GM12878 (cell line): ENCODE results near the gene MCTP2. TPM values are rescaled to one million over a fixed set of nuclear protein-coding genes. Genes with fewer than 3 reads are reported as not detected.

Experiments
- CBX5 ChIP-seq: sonication (generic); IDR thresholded peaks from 2 replicates; pipeline ENCODE4 v1.6.1; 2016; ENCODE audit warnings: low read depth, moderate library complexity, mild to moderate bottlenecking, inconsistent platforms
- DPF2 ChIP-seq: fragments of 450-650 bp; IDR thresholded peaks from 2 replicates; pipeline ENCODE4 v1.6.1; 2017; ENCODE audit warnings: mild to moderate bottlenecking
- PML ChIP-seq: IDR thresholded peaks from 2 replicates; pipeline ENCODE4 v1.6.1; 2012; ENCODE audit warnings: low read length, inconsistent platforms
- RAD21 ChIP-seq: IDR thresholded peaks from 2 replicates; pipeline ENCODE4 v1.6.1; 2011; ENCODE audit warnings: mild to moderate bottlenecking, low read depth, low read length, moderate library complexity; ENCODE audit not compliant: insufficient read depth
- RELA ChIP-seq: fragments of 450-650 bp; IDR thresholded peaks from 2 replicates; pipeline ENCODE4 v1.8.0; 2014; ENCODE audit warnings: borderline replicate concordance; ENCODE audit not compliant: partially characterized antibody
- SMAD5 ChIP-seq: IDR thresholded peaks from 2 replicates; pipeline ENCODE4 v1.6.1; 2016; ENCODE audit warnings: antibody characterized with exemption, low read depth
- ZBED1 ChIP-seq: IDR thresholded peaks from 2 replicates; pipeline ENCODE4 v1.6.1; 2016; ENCODE audit warnings: borderline replicate concordance
- ZNF622 ChIP-seq: fragments of 450-650 bp; IDR thresholded peaks from 2 replicates; pipeline ENCODE4 v1.6.1; 2017; ENCODE audit warnings: mild to moderate bottlenecking, inconsistent platforms
- ZNF687 ChIP-seq: fragments of 450-650 bp; IDR thresholded peaks from 2 replicates; pipeline ENCODE4 v1.6.1; 2017; ENCODE audit warnings: mild to moderate bottlenecking, moderate library complexity
- polyA plus RNA-seq, 11 experiments: library from polyadenylated mRNA; depleted of rRNA in 4 of 11; unstranded in 6 of 11; stranded (reverse) in 5 of 11; fragments of >200 nt; fragmentation: Nextera tagmentation in 4 of 11; fragmentation: Illumina TruSeq in 1 of 11; extraction: Ambion mirVana in 4 of 11; extraction: Trizol in 1 of 11; gene quantifications; 1 replicate in 1 of 11; 2 replicates in 10 of 11; pipeline versions ENCODE4 v1.2.1 to v1.2.3, GENCODE V29; 2011 to 2016; ENCODE audit warnings: inconsistent platforms in 2 of 11, missing spikeins in 2 of 11, low read depth in 1 of 11
- total RNA-seq, 4 experiments: library from RNA; depleted of rRNA in 3 of 4; stranded (reverse); fragments of >200 nt in 3 of 4; fragmentation: Illumina TruSeq in 1 of 4; extraction: Trizol in 1 of 4; gene quantifications; 2 replicates each; pipeline versions ENCODE4 v1.2.1 to v1.2.3, GENCODE V29; 2013 to 2021
- TF ChIP-seq, protein P1 (sequence below): IDR thresholded peaks from 2 replicates; pipeline ENCODE4 v1.6.1; 2011; ENCODE audit warnings: low read depth, mild to moderate bottlenecking, low read length, moderate library complexity, borderline replicate concordance; ENCODE audit errors: extremely low read depth

The MCTP2 gene
- total and polyA plus RNA-seq, 10 of the 15 experiments (the other 5 are each of a cell fraction or from before 2014, with no cell fraction given), result 0.24 to 48.5 (median 0.88) TPM

- TF ChIP-seq ZNF687 (no peak), ZBED1 (no peak), PML (no peak), CBX5 (no peak), SMAD5 (no peak), RAD21 (no peak), RELA (no peak), DPF2 (no peak), ZNF622 (no peak)
- TF ChIP-seq, protein P1, sequence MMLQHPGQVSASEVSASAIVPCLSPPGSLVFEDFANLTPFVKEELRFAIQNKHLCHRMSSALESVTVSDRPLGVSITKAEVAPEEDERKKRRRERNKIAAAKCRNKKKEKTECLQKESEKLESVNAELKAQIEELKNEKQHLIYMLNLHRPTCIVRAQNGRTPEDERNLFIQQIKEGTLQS, result no peak
These were observed 19.1 kb upstream of the MCTP2 start (continued) for GRCh38 chr15:94212291-94212690.
